GM12892 (cell line): ENCODE results near the gene CD44.

Source experiments
- POLR2A ChIP-seq: IDR thresholded peaks from 2 replicates; pipeline ENCODE4 v1.6.1; 2011; ENCODE audit warnings: low read depth, low read length, control low read depth
- POLR2AphosphoS5 ChIP-seq: IDR thresholded peaks from 2 replicates; pipeline ENCODE4 v1.6.1; 2011; ENCODE audit warnings: low read depth, low read length, control low read depth
- TAF1 ChIP-seq: IDR thresholded peaks from 2 replicates; pipeline ENCODE4 v1.6.1; 2011; ENCODE audit warnings: low read depth, mild to moderate bottlenecking, control low read depth, low read length, borderline replicate concordance

- TF ChIP-seq POLR2A (no peak), POLR2AphosphoS5 (no peak), TAF1 (no peak)
Measured at GRCh38 chr11:35276396-35277145, 137.6 kb downstream of the CD44 start.
